H1 (cell line): ENCODE measurements around the gene EXOC3L1. TPM values are rescaled to one million over a fixed set of nuclear protein-coding genes. Genes with fewer than 3 reads are reported as not detected.

Experiments
- CTCF ChIA-PET: fragments of 300-600 bp; sonication (Branson Sonifier 250); formaldehyde crosslinking; loops from one replicate; lab custom pipeline; 2021; ENCODE audit not compliant: partially characterized antibody; lab: Charles Lee
- POLR2A ChIA-PET: fragments of 300-600 bp; sonication (Branson Sonifier 250); formaldehyde crosslinking; loops from one replicate; lab custom pipeline; 2021; ENCODE audit warnings: inconsistent platforms; ENCODE audit not compliant: partially characterized antibody; lab: Charles Lee
- DNase-seq, 2 experiments: peaks; one replicate each; pipeline versions ENCODE4 v3.0.0 to v3.0.0-alpha.2; 2010 to 2022; ENCODE audit warnings: low spot score in 2 of 2, low read depth in 1 of 2, mixed read lengths in 1 of 2
- FAIRE-seq: peaks from 2 replicates; lab custom pipeline; 2011; peaks lifted over from hg19 to GRCh38; lab: Jason Lieb, UNC
- H2AFZ ChIP-seq: 2 replicates; pipeline ENCODE4 v1.8.1; 2012; ENCODE audit warnings: low read length, inconsistent platforms
- H2AK5ac ChIP-seq: 2 replicates; pipeline ENCODE4 v1.6.1; 2013; ENCODE audit warnings: low read depth, low read length
- H2BK120ac ChIP-seq: replicated peaks from 2 replicates; pipeline ENCODE3; 2013; ENCODE audit warnings: low read depth, low read length, inconsistent platforms
- H2BK12ac ChIP-seq: 2 replicates; pipeline ENCODE4 v1.6.1; 2013; ENCODE audit warnings: low read depth, low read length
- H2BK15ac ChIP-seq: 2 replicates; pipeline ENCODE4 v1.6.1; 2013; ENCODE audit warnings: low read length
- H2BK20ac ChIP-seq: 2 replicates; pipeline ENCODE4 v1.6.1; 2013; ENCODE audit warnings: low read length
- H2BK5ac ChIP-seq: 2 replicates; pipeline ENCODE4 v1.6.1; 2013; ENCODE audit warnings: low read depth, low read length
- H3K14ac ChIP-seq: 2 replicates; pipeline ENCODE4 v1.6.1; 2013; ENCODE audit warnings: inconsistent platforms; ENCODE audit not compliant: insufficient read length
- H3K18ac ChIP-seq: 2 replicates; pipeline ENCODE4 v1.6.1; 2013; ENCODE audit warnings: low read length; ENCODE audit errors: extremely low read depth
- H3K23ac ChIP-seq: 2 replicates; pipeline ENCODE4 v1.6.1; 2013; ENCODE audit warnings: inconsistent platforms; ENCODE audit not compliant: insufficient read length
- H3K23me2 ChIP-seq: 2 replicates; pipeline ENCODE4 v1.6.1; 2013; ENCODE audit warnings: low read depth, low read length
- H3K27ac ChIP-seq: 2 replicates; pipeline ENCODE4 v1.6.1; 2011; ENCODE audit warnings: low read depth, low read length, inconsistent platforms
- H3K27me3 ChIP-seq, 4 experiments: replicated peaks in 1 of 4; 1 replicate in 1 of 4; 2 replicates in 3 of 4; pipeline versions ENCODE4 v1.6.1 to v1.8.1; 2011 to 2013; ENCODE audit warnings: low read length in 3 of 4, mild to moderate bottlenecking in 3 of 4, inconsistent platforms in 2 of 4, mixed read lengths in 2 of 4, moderate library complexity in 1 of 4; ENCODE audit not compliant: control insufficient read depth in 3 of 4, insufficient read depth in 3 of 4; ENCODE audit errors: extremely low read depth in 1 of 4
- H3K36me3 ChIP-seq, 4 experiments: 2 replicates each; pipeline versions ENCODE4 v1.6.1 to v1.8.1; 2011 to 2013; ENCODE audit warnings: mild to moderate bottlenecking in 4 of 4, low read length in 3 of 4, moderate library complexity in 2 of 4, control low read depth in 1 of 4, inconsistent platforms in 1 of 4; ENCODE audit not compliant: insufficient read depth in 4 of 4, control insufficient read depth in 2 of 4
- H3K4ac ChIP-seq: replicated peaks from 2 replicates; pipeline ENCODE3; 2013; ENCODE audit warnings: low read length, low read depth, mixed read lengths, inconsistent platforms; ENCODE audit not compliant: insufficient read length
- H3K4me1 ChIP-seq, 4 experiments: replicated peaks in 1 of 4; 1 replicate in 1 of 4; 2 replicates in 3 of 4; pipeline versions ENCODE4 v1.6.1 to v1.8.1; 2011 to 2013; ENCODE audit warnings: low read length in 3 of 4, inconsistent platforms in 2 of 4, mixed read lengths in 1 of 4; ENCODE audit not compliant: insufficient read depth in 4 of 4, control insufficient read depth in 3 of 4
- H3K4me2 ChIP-seq, 2 experiments: 2 replicates each; pipeline versions ENCODE4 v1.6.1 to v1.8.1; 2011 to 2013; ENCODE audit warnings: low read depth in 2 of 2, low read length in 2 of 2, control low read depth in 1 of 2, inconsistent platforms in 1 of 2, mild to moderate bottlenecking in 1 of 2; ENCODE audit not compliant: insufficient read depth in 1 of 2
- H3K4me3 ChIP-seq, 4 experiments: fragments of 200-600, 300-600 bp in 1 of 4; sonication (generic), shearing (Covaris generic), sonication (Bioruptor Twin) in 1 of 4; 2 replicates each; pipeline versions ENCODE4 v1.5.1 to v1.8.1; 2011 to 2016; ENCODE audit warnings: low read length in 4 of 4, low read depth in 3 of 4, control low read depth in 2 of 4, inconsistent platforms in 2 of 4, mild to moderate bottlenecking in 2 of 4, mixed read lengths in 1 of 4, moderate library complexity in 1 of 4; ENCODE audit not compliant: insufficient read depth in 2 of 4; ENCODE audit errors: extremely low read depth in 1 of 4
- H3K56ac ChIP-seq: replicated peaks from 2 replicates; pipeline ENCODE3; 2013; ENCODE audit warnings: low read depth, mild to moderate bottlenecking, mixed read lengths, low read length, inconsistent platforms; ENCODE audit not compliant: insufficient read length
- H3K79me1 ChIP-seq: 2 replicates; pipeline ENCODE4 v1.6.1; 2013; ENCODE audit warnings: low read depth, low read length, control low read depth
- H3K79me2 ChIP-seq, 2 experiments: 2 replicates each; pipeline versions ENCODE4 v1.6.1 to v1.8.1; 2012 to 2013; ENCODE audit warnings: low read length in 2 of 2, mild to moderate bottlenecking in 2 of 2, inconsistent platforms in 1 of 2; ENCODE audit not compliant: insufficient read depth in 2 of 2, control insufficient read depth in 1 of 2
- H3K9ac ChIP-seq, 4 experiments: replicated peaks in 1 of 4; 1 replicate in 1 of 4; 2 replicates in 3 of 4; pipeline versions ENCODE4 v1.6.1 to v1.8.1; 2011 to 2013; ENCODE audit warnings: low read depth in 3 of 4, low read length in 3 of 4, control low read depth in 2 of 4, mild to moderate bottlenecking in 2 of 4, moderate library complexity in 2 of 4, inconsistent platforms in 1 of 4; ENCODE audit errors: extremely low read depth in 1 of 4
- H3K9me3 ChIP-seq, 2 experiments: 2 replicates each; pipeline versions ENCODE4 v1.6.1 to v1.8.1; 2012 to 2013; ENCODE audit warnings: mild to moderate bottlenecking in 2 of 2, moderate library complexity in 2 of 2, control low read depth in 1 of 2, inconsistent platforms in 1 of 2, low read depth in 1 of 2, low read length in 1 of 2, mixed read lengths in 1 of 2; ENCODE audit not compliant: insufficient read depth in 2 of 2
- H4K20me1 ChIP-seq, 2 experiments: replicated peaks in 1 of 2; 2 replicates each; pipeline versions ENCODE3 to v1.8.1; 2011 to 2013; ENCODE audit warnings: inconsistent platforms in 2 of 2, low read length in 2 of 2, mild to moderate bottlenecking in 1 of 2; ENCODE audit not compliant: insufficient read depth in 2 of 2, control insufficient read depth in 1 of 2
- H4K5ac ChIP-seq: 2 replicates; pipeline ENCODE4 v1.6.1; 2013; ENCODE audit warnings: low read length, low read depth, mixed read lengths, inconsistent platforms; ENCODE audit not compliant: insufficient read length
- H4K8ac ChIP-seq: 2 replicates; pipeline ENCODE4 v1.8.0; 2013; ENCODE audit warnings: mild to moderate bottlenecking, moderate library complexity, low read length, inconsistent platforms; ENCODE audit not compliant: insufficient read depth; ENCODE audit errors: extremely low read depth
- H4K91ac ChIP-seq: replicated peaks from 2 replicates; pipeline ENCODE3; 2013; ENCODE audit warnings: low read length, mixed read lengths, inconsistent platforms; ENCODE audit not compliant: insufficient read length
- BCL11A ChIP-seq, 2 experiments: IDR thresholded peaks; one replicate each; pipeline ENCODE4 v1.6.1; 2011; ENCODE audit warnings: low read depth in 2 of 2, low read length in 2 of 2, mild to moderate bottlenecking in 2 of 2
- SRF ChIP-seq: IDR thresholded peaks from 2 replicates; pipeline ENCODE4 v1.6.1; 2011; ENCODE audit warnings: mild to moderate bottlenecking, low read depth, low read length, moderate library complexity
- WGBS, 2 experiments: shearing (Covaris generic) in 1 of 2; methylation state at CpG; one replicate each; pipeline versions ENCODE4 v1.1.6 to v1.1.7; 2013 to 2015; ENCODE audit warnings: low lambda C conversion rate in 2 of 2, mixed read lengths in 2 of 2, inconsistent platforms in 1 of 2, low coverage in 1 of 2, missing lambda C conversion rate in 1 of 2; ENCODE audit not compliant: insufficient replicate concordance in 2 of 2, insufficient coverage in 1 of 2, insufficient read length in 1 of 2; ENCODE audit errors: extremely low coverage in 1 of 2, missing lambda C conversion rate in 1 of 2; 5-methylcytosine and 5-hydroxymethylcytosine counted together
- polyA plus RNA-seq, 7 experiments: library from polyadenylated mRNA; depleted of rRNA in 3 of 7; stranded (reverse) in 5 of 7; unstranded in 2 of 7; fragments of >200 nt in 5 of 7; fragments of 200-250 nt in 2 of 7; gene quantifications; 1 replicate in 5 of 7; 2 replicates in 1 of 7; 4 replicates in 1 of 7; pipeline versions ENCODE4 v1.2.1 to v1.2.3, GENCODE V29; 2011 to 2013; ENCODE audit warnings: missing spikeins in 2 of 7, mixed read lengths in 2 of 7
- total RNA-seq: library from RNA; stranded (reverse); fragmentation: NEBNext Ultra II Directional; extraction: Animal tissue kit (Norgen Biotek cat#: 25700); gene quantifications from 2 replicates; pipeline ENCODE4 v1.2.1, GENCODE V29; 2021

The EXOC3L1 gene
- total and polyA plus RNA-seq, 2 of the 8 experiments (the other 6 are each of a cell fraction or from before 2014, with no cell fraction given): 1.3 TPM

DNA sequence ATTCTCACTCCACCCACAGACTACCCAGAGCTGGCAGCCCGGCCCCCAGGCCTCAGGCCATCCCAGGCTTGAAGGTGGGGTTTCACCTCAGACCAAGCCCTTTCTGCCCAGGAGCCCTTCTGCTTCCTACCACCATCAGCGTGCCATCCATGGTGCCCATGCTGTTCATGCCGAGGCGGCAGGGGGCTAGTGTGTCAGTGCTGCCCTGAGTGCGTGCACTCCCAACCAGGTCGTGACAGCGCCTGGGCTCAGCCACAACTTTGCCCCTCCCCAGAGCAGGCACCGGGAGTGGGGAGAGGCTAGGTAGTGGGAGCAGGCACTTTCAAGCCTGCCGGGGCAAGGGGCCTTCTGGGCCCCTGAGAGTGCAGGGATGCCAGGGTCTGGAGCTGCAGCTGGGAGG, 47.6 kb downstream of the EXOC3L1 start:
- no peak overlapping the region for H2BK120ac ChIP-seq
- DNase-seq: no peak
- H4K20me1 ChIP-seq: peaks cover under 1 to 6% of the 10 kb centered on the region in 2 experiments
- no peak overlapping the region for H4K5ac ChIP-seq
- H3K4me3 ChIP-seq: no peak overlapping the region
- no peak overlapping the region for H3K27ac ChIP-seq
- no peak overlapping the region for H3K18ac ChIP-seq
- H3K4me1 ChIP-seq: no peaks in the 10 kb centered on the region
- no peak overlapping the region for H3K4ac ChIP-seq
- H3K27me3 ChIP-seq: no peaks in the 10 kb centered on the region
- H3K36me3 ChIP-seq: peaks cover 20 to 45% (median 43%) of the 10 kb centered on the region in 4 experiments; a peak in 7 of 8 replicates
- H2BK15ac ChIP-seq: no peak overlapping the region
- no peak for FAIRE-seq
- H3K4me2 ChIP-seq: no peak overlapping the region
- WGBS, 2 experiments: 96% methylated on average over 7 of the region's 9 CpGs; no CpG with 5 or more reads in 1 of the 2 experiments
- no peak overlapping the region for H2BK20ac ChIP-seq
- no peaks in the 10 kb centered on the region for H3K23me2 ChIP-seq
- H2AK5ac ChIP-seq: no peak overlapping the region
- ChIA-PET POLR2A (interaction anchor here (1.0 kb wide), 1 partner anchor 11 kb away, joined by 3 read pairs; no protein-coding TSS in a partner anchor), CTCF (interaction anchor here (0.9 to 5.3 kb wide), 9 partner anchors 9 to 198 kb away, joined by 3 to 26 read pairs (median 10); partner anchors contain the start of genes B3GNT9 and NOL3)
- no peaks in the 10 kb centered on the region for H3K9me3 ChIP-seq
- no peaks in the 10 kb centered on the region; the same call in 1 of the 2 replicates for H3K79me1 ChIP-seq
- H3K56ac ChIP-seq: no peak overlapping the region
- H3K23ac ChIP-seq: no peak overlapping the region
- no peak overlapping the region for H2BK5ac ChIP-seq
- H2AFZ ChIP-seq: no peak overlapping the region
- H3K9ac ChIP-seq: no peak overlapping the region
- H2BK12ac ChIP-seq: no peak overlapping the region
- H4K8ac ChIP-seq: no peak overlapping the region
- H3K14ac ChIP-seq: no peak overlapping the region
- H4K91ac ChIP-seq: no peak overlapping the region
- no peaks in the 10 kb centered on the region for H3K79me2 ChIP-seq
- no peak for TF ChIP-seq BCL11A (IDR thresholded peaks at IDR 0.05; ENCODE audit: low read depth in 2 of 2, low read length in 2 of 2)
- TF ChIP-seq SRF: no peak
